G401 (cell line): Measurements from ENCODE around the gene CMTM6. TPM values are rescaled to one million over a fixed set of nuclear protein-coding genes. Genes with fewer than 3 reads are reported as not detected.
"Not testable (repeated sequence)": the region's sequence is repeated elsewhere in the genome, so short reads cannot be mapped to it uniquely, and the experiment has no call there.

ENCODE experiments used
- DNase-seq: peaks from one replicate; pipeline ENCODE4 v3.0.0-alpha.2; 2015; ENCODE audit warnings: low spot score
- in situ Hi-C: cut with HindIII; loops from 2 replicates; pipeline ENCODE4 v1.10.0; 2016; ENCODE audit warnings: low sequenced_read_pairs, mixed read lengths
- total RNA-seq: library from RNA; depleted of rRNA; stranded (reverse); fragments of >200 nt; shearing (Covaris generic); gene quantifications from 2 replicates; pipeline ENCODE4 v1.2.3, GENCODE V29; 2014

Gene CMTM6
- total RNA-seq, 1 experiment from 2014 or later: 89.6 TPM

DNA sequence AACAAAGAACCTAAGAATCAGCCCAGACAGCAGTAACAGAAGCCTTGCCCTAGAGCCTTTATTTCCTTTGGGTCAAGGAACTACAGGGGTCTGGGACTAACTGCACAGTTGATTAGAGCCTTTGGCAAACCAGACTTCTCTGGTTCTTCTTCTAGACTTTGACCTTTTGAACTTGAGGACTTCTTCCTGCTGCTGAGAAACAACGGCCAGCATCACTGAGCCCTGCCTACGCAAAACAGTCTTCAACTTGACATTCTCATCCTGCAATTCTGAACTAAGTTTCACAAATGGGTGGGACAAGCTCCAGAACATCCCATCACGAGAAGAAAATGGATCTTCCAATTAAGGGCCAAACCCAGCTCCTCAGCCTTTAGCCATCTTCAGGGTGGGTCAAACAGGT lies 31.4 kb downstream of the CMTM6 start:
- in situ Hi-C loops: no loop called here

DNA sequence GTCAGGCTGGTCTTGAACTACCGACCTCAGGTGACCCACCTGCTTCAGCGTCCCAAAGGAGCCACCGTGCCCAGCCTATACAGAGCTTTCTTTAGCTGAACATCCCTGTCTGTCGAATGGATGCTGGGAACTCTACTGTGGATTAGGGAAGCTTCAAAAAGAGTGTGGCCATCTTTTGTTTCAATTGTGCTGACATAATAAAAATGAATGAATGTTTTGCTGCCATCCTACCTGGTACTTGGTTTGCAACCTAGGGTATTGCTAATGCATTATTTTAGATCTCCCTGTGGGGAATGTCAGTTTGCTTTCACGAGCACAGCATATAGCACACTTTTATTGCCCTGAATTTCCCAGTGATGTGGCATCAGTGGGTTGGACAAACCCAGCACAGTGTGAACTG lies 32.3 kb downstream of the CMTM6 start:
- in situ Hi-C loops: no loop called here
- DNase-seq: no peak

More for the DNA sequence above, 31.4 kb downstream of the CMTM6 start:
- DNase-seq: no peak

DNA sequence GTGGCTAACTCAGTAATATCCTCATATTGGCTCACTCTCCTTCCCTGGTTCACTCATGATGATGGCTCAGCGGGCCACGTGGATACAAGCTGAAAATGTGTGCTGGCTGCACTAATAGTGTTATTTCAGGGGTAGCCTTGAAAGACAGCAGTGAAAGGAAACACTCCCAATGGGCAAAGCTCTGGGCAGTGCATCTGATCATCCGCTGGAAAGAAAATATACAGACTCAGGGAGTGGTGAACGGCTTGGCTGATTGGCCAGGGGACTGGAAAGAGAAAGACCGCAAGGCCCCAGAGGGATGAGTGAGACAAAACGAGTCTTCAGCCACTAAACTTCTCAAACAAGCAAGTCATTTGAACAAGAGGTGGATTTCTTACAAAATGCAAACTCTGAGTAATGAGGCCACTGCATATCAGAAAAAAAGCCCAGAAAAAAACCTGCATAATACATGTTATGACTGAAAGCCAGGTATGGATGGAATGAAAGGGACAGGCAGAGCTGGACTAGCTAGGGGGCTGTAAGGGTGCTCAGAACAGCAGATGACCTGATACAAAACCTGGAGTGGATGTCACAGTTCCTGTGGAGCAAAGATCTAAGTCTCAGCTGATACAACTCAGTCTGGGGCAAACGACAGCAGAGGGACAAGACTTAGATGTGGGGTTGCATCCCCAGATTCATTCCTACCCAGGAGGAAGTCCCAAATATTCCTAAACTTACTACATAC lies 33.3 kb downstream of the CMTM6 start:
- no peak for DNase-seq
- in situ Hi-C loops: no loop called here

DNA sequence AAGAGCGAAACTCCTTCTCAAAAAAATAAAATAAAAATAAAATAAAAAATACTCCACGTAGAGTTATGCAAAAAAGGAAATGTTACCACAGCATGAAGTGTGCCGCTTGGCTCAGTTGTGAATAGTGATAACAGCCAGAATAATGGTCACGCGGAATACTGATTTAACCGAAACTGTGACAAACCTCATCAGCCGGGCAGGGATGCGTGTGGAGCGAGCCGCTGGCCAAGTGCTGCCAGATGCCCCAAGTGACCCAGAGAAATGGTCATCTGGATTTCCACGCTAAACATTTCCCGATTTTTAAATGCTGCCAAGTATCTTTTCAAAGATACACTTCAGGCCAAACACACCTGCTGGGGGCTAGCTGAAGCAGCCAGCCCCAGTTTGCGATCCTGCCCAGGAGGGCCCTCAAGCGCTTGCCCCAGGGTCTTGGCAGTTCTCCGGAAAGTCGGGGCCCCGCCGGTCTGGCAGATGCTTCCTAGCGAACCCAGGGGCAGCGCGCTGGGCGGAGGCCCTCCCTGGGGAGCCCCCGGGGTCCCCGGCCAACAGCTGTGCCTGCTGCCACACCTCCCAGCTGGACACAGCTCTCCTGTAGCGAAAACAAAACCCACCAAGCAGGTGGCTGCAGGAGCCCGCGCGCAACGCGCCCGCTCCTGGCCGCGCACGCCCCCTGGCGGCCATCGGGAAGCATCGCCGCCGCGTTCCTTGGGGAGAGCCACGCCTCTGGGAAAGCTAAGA lies 35.1 kb downstream of the CMTM6 start:
- DNase-seq: peak; percentile 74
- in situ Hi-C loops: no loop called here

DNA sequence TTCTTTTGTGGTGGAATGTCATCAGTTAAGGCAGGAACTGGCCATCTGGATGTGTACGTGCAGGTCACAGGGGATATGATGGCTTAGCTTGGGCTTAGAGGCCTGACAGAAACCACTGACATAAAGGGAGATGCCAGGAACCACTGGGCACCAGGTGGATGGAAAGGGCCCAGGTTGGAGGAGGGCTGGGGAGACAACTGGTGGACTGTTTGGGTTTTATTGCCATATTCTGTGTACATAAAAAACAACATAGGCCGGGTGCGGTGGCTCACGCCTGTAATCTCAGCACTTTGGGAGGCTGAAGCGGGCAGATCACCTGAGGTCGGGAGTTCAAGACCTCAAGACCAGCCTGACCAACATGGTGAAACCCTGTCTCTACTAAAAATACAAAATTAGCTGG lies 35.8 kb downstream of the CMTM6 start:
- in situ Hi-C loops, DNase-seq: not testable (repeated sequence)

DNA sequence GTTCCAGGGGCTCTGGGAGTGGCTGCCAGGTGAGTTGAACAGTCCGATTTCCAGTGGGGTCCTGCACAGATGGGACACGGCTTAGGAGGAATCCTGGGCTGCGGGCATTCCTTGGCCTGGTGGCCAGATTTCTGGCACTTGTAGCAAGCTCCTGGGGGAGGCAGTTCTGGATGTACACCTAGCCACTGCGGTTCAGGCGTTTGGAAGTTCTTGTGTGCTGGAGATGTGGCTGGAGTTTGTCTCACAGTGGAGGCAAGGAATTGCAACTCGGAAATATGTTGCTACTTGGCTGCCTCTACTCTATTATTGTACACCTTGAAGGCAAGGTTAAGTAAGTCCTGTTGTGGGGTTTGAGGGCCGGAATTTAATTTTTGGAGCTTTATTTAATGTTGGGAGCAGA lies 37.9 kb downstream of the CMTM6 start:
- in situ Hi-C loops, DNase-seq: not testable (repeated sequence)

DNA sequence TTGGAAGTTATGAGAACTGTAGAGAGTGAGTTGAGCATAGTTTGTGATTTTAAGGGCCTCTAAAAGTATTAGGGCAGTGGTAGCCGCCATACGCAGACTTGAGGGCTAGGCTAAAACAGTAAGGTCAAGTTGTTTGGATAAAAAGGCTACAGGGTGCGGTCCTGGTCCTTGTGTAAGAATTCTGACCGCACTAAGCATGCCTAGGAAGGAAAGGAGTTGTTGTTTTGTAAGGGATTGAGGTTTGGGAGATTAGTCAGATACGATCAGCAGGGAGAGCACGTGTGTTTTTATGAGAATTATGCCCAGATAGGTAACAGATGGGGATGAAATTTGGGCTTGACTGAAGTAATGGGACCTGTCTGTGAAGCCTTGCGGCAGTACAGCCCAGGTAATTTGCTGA lies 39.2 kb downstream of the CMTM6 start:
- in situ Hi-C loops: not testable (repeated sequence)
- DNase-seq: peak; percentile 51

DNA sequence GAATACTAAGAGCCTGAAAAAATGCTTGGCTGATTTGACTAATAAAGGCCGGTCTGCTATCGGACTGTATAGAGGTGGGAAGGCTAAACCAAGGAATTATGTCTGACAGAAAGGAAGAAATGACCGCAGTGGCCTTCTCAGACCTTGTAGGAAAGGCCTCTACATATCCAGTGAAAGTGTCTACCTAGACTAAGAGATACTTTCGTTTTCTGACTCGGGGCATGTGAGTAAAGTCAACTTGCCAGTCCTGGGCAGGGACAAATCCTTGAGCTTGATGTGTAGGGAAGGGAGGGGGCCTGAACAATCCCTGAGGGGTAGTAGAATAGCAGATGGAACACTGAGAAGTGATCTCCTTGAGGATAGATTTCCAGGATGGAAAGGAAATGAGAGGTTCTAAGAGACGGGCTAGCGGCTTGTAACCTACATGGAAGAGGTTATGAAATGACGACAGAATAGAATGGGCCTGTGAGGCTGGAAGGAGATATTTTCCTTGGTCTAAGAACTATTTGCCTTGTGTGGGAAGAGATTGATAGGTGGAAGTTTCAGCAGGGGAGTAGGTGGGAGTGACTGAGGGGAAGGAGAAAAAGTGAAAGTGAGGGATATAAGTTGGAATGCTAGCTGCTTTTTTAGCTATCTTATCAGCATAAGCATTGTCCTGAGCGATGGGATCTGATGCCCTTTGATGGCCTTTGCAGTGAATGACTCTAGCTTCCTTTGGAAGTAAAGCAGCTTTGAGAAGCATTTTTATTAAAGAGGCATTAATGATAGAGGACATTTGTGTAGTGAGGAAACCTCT lies 40.3 kb downstream of the CMTM6 start:
- DNase-seq, in situ Hi-C loops: not testable (repeated sequence)

DNA sequence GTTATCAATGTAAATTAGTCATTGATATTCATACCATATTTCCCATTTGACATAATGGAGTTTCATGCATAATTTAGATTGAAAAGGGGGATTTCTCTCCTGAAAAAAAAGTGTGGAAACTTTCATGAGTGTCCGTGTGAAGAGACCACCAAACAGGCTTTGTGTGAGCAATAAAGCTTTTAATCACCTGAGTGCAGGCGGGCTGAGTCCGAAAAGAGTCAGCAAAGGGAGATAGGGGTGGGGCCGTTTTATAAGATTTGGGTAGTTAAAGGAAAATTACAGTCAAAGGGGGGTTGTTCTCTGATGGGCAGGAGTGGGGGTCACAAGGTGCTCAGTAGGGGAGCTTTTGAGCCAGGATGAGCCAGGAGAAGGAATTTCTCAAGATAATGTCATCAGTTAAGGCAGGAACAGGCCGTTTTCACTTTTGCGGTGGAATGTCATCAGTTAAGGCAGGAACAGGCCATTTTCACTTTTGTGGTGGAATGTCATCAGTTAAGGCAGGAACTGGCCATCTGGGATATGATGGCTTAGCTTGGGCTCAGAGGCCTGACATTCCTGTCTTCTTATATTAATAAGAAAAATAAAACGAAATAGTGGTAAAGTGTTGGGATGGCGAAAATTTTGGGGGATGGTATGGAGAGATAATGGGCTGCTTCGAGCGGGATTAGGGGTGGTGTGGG lies 41.7 kb downstream of the CMTM6 start:
- in situ Hi-C loops, DNase-seq: not testable (repeated sequence)

DNA sequence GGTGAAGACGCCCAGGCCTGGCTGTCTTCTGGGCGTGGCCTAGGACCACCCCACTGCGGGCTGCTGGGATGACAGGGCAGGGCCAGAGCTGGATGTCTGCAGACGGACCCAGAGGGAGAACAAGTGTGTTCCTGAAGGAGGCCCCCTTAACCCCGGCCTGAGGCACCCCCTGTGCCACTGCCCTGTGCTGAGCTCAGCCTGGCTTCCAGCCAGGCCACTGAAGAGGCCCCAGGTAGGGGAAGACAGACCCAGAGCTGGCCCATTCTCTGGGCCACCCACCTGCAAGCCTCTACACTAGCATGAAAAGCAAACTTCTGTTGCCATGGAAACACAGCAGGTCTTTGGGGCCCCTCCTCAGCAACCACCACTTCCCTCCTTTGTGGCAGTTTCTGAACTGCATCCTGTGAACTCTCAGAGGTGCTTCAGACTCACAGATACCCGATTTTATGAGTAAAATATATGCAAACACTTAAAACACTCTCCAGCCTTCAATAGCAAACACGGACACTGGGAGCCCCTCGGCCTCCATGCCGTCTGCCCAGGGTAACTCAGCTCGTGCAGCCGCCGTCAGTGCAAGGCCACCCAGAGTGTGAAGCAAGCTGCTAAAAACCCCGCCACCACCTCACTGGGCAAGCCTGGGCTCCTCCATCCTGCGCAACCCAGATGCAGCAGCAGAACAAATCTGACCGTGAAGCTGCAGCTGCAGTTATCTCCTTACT lies 42.5 kb downstream of the CMTM6 start:
- no peak for DNase-seq
- in situ Hi-C loops: no loop called here

DNA sequence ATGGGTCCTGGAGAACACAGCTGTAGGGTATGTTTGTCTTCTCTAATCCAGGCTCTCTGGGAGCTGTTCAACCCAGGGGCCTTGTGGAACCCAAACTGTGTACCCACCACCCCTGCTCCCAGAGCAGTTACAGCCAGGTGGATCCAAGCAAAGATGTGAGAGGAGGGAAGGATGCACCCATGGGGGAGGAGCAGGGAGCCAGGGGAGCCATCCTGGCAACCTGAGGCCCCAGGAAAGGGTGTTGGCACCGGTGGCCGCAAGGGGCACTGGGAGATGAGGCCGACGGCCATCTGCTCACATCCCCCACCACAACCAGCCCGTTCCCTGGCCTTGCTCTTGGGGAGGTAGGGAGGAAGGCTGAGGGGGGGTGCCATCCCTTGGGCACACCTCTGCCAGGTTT lies 43.2 kb downstream of the CMTM6 start:
- DNase-seq: no peak
- in situ Hi-C loops: no loop called here

DNA sequence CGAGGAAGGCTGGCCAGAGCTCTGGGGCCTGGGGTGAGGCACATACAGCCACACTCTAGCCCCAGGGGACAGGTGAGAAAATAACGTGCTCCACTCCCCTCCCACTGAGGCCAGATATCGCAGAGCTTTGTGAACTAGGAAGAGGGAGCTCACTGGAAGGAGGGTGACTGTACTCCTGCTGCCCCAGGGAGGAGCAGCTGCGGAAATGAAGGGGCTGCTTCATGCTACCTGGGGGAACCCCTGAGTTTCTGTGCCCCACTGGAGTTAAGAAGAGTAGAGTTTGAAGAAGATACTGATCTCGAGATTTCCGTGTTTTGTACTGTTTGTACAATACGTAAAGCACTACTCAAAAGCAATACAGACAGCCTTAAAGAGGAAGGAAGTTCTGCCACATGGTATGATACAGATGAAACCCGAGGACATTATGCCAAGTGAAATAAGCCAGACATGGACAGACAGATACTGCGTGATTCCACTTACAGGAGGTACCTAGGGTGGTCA lies 44.6 kb downstream of the CMTM6 start:
- in situ Hi-C loops: no loop called here
- DNase-seq: no peak

DNA sequence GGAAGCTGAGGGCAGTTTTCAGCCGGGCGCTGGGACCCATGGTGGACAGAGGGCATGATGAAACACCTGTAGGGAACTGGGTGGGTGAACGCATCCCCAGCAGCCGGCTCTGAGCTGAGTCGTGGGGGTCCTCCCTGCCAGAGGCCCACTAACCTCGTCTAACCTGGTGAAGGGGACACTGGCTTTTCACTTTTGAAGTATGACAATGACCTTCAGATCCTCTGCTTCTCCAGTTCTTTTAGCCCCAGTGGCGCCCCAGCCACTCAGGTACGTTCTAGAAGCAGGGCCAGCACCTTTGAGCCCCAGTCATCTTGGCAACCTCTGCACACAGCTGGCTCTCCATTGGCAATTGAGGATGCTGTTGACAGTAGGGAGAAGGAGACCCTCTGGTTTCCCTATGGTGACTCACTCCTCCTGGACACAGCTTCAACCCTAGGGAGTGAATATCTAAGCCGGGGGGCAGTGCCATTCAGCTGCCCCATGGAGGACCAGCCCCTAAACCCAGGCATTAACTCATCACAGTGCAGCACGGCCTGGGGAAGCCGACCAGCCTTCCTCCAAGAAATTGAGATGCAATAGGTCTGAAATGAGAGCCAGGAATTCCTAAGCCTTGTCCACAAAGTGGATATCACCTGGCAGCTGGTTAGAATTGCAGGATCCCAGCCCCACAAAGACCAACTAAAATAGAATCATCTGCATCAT lies 46.1 kb downstream of the CMTM6 start:
- no peak for DNase-seq

DNA sequence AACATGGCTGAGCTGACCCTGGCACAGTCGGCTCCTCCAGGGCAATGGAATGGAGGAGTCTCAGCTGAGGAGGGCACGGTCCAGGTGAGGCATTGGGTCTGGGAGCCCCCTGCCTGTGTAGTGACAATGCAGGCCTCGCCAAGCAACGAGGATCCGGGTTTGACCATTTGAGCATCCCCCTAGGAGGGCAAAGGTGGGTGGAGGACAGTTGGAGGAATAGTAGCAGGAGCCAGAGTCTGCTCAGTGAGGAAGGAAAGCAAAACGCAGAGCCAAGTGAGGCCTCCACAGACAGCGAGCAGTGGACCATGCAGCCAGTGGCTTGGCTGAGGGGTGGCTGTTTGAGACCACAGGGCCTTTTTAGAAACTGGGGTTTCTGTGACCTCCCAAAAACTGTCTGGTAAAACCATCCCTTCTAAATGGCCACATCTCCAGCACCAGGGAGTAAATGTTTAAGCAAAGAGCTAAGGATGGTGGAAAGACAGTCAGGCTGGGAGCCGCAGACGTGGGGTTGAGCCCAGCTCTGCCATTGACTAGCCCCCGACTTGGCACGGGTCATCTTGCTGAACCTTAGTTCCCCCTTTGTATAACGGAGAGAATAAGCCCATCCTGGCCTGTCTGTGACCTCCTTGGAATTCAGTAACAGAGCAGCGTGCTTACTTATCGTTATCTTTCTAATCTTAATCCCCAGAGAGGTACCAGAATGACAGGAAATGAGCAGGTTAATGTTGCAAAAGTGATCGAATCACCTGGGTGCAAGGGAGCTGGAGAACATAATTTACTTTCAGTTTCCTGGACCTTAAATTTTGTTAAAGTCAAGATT lies 46.8 kb downstream of the CMTM6 start:
- in situ Hi-C loops: no loop called here
- DNase-seq: peak; percentile 76

More for the DNA sequence above, 46.1 kb downstream of the CMTM6 start:
- in situ Hi-C loops: no loop called here

DNA sequence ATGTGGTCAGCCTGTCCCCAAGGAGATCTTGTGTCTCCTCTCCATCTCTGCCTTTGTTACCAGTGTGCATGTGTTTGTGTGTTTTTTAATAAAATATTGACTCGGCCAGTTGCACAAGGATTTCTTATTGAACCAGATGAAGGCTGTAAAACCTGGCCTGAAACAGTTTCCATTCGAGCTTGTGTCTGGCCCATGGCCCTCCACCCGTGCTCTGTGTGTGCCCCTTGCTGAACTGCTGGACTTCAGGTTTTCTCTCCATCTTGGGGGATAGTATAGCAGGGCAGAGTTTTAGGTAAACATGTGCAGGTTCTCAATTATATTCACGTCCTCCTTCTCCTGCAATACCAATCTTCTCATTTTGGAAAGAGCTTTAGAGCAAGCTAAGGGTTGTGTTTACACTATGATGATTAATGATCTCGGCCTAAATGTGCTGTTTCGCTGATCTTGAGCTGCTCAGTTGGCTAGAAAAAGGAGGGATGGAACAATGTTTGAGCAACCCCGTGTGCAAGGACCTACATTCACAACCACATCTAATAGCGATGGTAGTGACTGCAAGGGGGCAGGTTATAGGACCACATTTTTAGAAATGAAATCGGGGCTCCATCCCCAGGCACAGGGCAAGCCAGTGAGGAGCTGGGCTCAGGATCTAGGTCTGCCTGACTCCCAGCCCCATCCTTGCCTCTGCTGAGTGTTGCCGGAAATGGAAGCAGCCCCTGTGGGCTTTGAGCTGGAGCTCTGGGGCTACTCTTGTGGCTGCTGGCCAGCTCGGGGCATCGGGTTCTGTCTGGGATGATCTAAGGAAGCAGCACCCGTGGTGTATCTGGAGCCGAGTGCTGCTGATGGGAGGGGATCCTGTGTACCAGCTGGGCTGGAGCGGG lies 47.7 kb downstream of the CMTM6 start:
- in situ Hi-C loops: no loop called here

DNA sequence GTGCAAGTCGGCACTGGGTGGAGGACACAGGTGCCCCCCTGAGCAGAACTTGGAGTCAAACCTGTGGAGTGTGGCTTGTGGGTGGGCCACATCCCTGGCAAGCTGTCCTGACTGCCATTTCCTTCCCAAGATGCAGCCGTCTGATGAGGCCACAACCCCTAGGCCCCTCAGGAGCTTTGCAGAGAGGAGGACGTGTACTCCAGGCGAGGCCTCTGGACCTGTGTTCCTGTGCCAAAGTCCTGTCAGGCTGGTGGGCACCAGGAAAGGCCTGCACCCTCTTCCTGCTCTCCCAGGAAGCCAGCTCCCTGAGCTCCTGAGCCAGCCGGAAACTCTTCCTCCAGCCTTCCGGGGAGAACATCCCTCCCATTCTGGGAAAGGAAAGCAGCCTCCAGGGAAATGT lies 48.5 kb downstream of the CMTM6 start:
- in situ Hi-C loops: no loop called here
- no peak for DNase-seq

More for the DNA sequence above, 47.7 kb downstream of the CMTM6 start:
- peak; percentile 74 for DNase-seq
